HG03159 (cell line): ENCODE results near the gene GRHL3.

Experiments
- ATAC-seq: cut with Tn5 transposase; IDR thresholded peaks from one replicate; pipeline ENCODE4 v1.9.1; 2021; ENCODE audit warnings: mild to moderate bottlenecking, moderate library complexity; ENCODE audit not compliant: unreplicated experiment

The GRHL3 gene

DNA sequence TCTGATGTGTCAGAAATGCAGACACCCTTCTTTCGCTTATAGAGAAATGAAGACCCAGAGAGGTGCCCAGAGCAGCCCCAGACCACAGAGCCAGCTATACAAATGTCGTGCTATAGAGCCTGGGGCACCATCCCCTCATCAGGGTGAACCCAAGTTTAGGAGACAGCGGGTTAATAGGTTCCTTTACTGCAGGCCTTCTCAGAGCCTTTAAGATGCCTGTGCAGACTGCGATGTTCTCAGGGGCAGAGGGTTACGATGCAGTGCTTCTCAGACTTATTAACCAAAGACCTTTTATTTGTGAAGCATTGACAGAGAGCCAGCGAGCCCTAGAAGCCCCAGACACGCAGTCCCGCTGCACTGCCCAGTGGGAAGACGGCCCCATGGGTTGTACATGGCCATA lies 47.5 kb downstream of the GRHL3 start:
- ATAC-seq: no peak

DNA sequence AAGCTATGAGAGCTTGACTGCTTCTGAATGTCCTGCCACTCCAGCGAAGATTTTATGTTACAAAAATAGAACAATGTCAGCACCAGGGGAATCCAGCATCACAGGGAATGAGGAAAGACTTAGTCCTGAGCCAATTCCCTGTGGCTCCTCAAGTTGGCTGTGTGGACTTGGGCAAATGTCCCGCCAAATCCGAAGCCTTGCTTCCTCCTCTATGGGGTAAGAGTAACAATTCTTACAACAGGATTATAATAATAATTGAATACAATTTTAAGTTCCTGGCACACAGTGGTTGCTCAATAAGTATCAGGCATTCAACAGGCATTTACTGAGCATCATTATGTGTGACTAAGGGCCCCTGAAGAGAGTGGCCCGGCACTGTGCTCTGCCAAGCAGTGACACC lies 50.0 kb downstream of the GRHL3 start:
- no peak for ATAC-seq

DNA sequence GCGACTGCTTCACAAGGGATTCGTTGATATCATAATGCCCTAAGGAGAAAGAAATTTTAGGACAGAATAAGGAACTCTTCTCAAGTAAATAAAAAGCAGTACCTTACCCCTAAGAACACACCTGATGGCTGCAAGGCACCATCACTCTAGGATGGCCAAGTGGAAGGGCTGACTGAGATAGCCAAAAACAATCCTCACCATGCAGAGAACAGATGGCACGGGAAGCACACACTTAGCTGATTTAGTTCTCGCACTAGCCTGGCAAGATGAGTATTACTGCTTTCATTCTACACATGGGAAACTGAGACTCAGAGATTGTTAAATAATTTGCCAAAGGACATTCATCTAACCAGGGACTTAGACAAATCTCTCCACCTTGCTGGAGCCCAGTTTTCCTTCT lies 50.6 kb downstream of the GRHL3 start:
- no peak for ATAC-seq

DNA sequence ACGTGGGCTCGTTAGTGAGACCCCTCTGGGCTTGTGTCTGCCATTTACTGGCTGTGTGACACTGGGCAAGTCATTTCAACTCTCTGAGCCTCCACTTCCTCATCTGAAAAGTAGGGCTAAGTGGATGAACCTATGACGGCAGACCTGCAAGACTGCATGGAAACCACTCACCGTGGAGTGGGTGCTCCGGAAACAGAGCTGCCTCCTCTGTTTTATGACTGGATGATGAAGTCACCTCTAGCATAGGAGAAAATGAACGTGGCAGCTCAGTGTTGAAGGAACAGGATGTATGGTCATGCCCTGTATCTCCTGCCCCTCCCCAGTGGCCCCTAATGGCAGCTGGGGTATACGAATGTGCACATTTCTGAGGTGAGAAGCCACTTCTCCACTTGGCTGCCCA lies 53.9 kb downstream of the GRHL3 start:
- ATAC-seq: no peak

DNA sequence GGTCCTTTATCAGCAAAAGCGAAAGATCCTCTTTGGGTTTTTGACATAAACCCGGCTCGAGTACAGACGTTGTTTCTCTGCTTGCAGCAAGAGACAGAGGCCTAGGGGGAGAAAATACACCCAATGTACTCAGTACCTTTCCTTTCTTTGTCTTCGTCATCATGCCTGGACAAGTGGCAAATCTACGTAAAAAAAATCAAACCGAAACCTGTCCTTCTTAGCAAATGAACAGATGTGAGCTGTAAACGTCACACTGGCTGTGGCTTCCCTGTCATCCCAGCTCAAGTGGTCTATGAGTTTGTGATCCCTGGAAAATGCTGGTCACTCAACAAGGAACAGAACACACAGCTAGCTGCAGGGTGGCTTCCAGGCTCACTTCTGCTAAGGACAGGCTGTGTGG lies 54.6 kb downstream of the GRHL3 start:
- ATAC-seq: no peak

DNA sequence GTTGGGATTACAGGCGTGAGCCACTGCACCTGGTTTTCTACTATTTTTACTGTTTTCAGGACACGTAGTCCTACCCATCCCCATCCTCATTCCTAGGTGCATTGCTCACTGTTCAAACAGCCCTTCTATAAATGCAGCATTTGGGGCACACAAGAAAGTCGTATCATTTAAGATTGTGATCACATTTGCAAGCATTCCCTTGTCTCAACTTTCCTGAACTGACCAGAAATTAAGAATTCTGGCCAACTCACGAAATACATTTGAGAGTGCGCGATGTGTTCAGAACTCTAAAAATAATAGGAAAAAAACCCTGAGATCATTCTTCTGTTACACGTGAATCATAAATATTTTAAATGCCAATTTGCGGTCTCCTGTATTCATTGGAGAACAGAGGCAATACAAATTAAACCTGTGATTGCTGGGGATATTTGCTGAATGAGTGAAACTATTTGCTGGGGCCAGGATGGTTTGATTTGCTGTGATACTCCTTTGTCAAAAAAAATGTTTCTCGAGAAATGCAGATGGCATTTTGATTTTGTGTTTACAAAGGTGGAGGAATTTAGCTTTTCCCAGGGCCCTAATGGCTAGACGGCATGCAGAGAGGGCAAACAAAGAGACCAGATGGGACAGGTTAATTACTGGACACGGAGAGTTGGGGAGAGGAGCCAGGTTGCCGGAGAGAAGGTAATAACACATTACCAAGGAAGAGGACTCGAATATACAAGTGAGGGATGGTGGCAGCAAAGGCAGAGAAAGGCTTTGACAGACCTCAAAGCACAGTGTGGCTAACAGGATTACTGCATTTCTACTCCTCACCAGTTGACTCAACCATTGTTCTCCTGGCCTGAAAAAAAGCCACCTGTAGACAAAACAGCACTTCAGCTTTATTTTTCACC lies 56.0 kb downstream of the GRHL3 start:
- no peak for ATAC-seq

DNA sequence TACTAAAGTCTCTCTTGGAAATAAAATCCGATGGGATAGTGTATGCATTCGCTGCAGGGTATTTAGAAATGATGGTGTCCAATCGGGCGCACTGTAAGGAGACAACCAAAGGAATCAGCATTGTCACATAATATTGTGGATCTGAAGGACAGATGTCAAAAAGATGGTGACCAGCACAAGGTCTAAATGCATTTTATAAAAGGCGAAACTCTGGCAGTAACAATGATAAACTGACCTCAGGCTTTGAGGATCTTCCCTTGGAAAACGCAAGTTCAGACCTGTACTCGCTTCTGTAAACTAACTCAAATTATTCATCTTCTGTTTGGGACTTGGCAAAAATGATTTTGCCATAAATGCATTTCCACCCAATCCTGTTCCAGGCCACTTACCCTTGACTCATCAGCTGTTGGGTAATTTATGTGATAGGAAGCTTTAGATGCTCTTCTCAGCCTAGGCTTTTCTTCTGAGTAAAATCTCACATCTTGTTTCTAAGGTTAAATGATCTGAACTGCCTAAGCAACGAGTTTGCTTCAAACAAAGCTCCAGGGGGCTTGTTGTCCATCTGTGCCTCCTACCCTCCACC lies 60.7 kb downstream of the GRHL3 start:
- no peak for ATAC-seq

DNA sequence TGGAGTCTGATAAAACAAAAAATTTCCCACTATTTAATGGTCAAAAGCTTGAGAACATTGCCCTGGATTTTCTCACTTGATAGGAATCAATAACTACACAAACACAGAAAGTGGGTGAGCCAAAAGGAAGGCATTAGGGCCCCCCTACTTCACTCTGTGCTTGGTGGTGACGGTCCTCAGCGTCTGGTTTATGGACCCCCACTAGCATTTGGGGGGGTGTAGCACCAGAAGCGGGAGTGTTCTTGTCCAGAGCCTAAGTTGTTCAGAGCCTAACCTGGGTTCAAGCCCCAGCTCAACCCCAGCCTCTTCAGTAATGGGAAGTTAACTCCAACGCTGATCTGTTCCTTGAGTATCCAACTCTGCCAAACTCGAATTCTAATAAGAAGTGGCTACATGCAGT lies 61.4 kb downstream of the GRHL3 start:
- no peak for ATAC-seq

DNA sequence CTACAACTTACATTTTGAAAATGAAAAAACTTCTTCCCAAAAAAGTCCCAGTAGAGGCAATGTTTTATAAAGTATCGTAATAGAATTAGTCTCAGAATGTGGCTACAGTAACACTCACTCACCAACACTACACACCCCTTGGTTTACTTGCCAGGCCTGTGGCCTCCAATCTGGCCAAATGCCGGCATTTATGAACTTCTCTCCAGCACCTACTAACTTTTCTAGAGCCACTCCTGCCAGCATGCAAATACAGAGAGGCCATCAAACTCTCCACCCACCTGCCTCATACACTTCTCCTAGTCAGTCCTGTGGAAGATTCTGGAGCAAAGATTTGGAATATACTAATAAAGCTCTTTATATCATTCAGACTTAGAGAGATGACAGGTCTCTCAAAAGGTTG lies 62.1 kb downstream of the GRHL3 start:
- no peak for ATAC-seq

DNA sequence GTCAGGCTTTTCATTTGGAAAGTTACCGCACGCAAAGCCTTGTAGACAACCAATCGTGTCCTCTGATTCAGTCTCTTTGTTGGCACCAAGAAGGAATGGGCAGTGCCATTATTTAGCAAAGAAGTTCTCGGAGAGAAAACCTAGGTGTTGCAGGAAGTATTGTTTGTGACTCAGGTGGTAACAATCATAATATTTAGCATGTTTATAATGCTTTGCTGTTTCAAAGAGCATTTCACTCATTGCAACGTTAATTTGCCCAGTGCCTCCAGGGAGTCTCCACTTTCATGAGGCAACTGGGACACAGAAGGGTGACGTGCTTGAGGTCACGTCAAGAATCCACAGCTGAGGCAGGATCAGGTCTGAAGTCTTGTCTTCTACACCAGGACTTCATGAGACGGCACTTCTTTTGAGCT lies 63.0 kb downstream of the GRHL3 start:
- no peak for ATAC-seq

DNA sequence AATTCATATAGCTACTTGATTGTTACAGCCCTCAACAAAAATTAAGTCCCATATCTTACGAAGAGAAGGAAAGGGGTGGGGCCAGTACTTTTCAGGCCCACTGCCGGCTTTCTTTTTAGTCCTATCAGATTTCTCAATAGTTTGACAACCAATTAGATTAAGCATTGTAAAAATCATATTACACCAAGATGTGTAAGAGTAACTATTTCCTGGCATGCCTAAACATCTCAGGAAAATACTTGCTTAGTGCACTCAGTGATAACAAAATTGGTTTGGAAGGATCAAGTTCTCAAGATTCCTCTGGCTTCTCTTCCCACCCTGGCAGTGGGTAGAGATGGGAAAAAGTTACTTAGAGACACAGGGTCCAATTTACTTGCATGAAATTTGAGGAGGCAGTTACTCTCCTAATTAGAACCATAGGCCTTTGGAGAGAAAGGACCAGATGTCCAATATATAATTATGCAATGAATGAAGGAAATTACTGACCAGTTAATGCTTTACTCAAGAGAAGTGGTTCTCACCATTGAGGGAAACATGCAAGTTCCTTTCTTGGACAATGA lies 64.3 kb downstream of the GRHL3 start:
- ATAC-seq: no peak

DNA sequence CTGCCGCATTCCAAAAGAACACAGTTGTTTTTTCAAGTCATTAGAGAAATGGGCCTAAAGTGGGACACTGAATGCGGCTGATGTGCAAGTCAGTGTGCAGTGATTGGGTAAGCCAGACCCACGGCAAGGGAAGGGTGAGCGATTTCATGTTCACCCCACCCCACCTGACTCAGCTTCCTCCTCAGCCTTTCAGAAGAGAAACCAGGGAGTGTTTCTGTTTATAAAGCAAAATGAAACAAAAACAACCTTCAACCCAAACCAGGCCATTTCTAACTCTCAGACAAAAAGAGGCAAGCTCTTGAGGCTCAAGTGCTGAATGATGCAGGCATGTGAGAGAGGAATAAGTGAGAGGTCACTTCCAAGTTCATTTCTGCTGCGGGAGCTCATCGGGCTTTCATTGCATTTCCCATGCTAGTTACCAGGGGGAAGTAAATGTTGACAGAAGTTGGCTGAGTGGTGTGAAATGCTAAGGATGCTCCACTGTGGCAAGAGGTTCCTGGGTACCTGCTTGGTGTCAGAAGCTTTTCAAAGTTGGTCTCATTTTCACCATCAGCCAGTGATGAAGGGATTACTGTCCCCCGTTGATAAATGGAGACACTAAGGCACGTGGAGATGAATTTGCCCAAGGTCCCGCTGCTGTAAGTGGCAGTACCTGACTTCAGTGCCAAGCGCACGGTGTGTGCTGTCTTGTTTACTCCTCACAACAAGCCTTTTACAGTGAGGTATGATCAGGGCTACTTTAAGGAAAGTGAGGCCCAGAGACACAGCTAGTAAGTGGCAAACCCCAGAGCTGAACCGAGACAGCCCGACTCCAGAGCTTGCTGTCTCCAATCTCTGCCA lies 65.3 kb downstream of the GRHL3 start:
- peak; percentile 65 for ATAC-seq

DNA sequence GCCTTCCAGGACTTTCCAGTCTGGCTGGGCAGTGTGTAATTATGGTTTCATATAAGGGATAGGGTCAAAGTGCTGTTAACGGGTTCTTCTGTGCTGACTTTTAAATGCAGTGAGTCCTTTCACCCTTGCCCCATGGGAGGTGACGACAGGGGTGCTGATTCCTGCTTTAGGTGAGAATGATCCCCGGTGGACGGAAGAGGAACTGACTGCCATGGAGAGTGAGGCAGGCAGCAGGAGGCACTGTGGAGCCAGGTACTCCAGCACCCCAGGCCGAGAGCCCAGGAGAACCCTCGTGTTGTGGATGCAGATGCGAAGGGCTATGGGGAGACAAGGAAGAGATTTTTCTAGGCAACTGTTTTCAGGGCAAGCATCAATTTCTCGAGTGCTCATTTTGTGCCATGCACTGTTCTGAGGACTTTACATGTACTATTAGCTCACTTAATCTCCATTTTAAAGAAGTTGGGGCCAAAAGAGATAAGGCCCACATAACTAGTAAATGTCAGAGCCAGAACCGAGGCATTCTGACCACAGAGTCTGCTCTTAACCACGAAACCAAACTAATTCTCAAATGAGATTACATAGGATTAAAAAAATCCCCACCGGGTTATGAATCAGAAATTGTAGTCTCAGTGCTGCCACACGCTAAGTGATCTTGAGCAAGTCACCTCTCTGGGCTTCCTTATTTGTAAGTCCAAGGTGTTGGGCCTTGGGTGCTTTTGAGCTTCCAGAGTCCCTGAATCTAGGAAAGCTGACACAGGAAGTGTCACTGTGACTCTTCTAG lies 66.2 kb downstream of the GRHL3 start:
- no peak for ATAC-seq

DNA sequence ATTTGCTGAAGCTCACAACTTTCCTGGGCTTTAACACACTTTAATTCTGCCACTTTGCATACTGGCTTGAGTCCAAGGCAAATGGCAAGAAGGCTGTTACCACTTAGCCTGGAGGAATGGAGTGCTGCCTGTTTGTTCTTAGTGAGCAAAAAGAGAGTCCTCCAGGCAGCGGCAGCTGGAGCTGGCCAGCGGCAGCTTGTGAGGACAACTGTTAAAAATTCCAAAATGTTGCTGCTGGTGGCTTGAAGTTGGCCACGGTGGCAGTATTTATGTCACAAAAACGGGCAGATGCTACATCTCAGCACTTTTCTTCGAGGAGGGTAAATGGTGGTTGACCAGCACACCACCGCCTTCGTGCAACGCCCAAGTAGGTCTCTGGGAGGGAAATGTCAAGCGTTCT lies 67.1 kb downstream of the GRHL3 start:
- ATAC-seq: no peak

DNA sequence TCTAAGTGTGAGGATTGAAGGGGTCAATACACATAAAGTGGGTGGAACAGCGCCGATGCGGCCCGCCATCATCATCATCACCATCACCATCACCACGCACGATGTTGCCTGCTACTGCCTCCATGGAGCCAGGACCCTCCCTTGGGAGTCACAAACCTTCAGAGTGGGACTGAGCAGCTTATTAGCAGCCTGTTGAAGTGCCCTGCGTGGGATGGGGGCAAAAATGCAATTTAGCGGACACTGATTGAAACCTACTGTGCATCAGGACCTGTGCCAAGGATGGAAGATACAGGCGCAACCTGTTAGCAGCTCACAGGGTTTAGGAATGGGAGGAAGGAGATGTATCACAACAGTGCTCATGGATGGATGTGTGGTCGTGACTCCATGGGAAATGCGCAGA lies 67.8 kb downstream of the GRHL3 start:
- no peak for ATAC-seq

DNA sequence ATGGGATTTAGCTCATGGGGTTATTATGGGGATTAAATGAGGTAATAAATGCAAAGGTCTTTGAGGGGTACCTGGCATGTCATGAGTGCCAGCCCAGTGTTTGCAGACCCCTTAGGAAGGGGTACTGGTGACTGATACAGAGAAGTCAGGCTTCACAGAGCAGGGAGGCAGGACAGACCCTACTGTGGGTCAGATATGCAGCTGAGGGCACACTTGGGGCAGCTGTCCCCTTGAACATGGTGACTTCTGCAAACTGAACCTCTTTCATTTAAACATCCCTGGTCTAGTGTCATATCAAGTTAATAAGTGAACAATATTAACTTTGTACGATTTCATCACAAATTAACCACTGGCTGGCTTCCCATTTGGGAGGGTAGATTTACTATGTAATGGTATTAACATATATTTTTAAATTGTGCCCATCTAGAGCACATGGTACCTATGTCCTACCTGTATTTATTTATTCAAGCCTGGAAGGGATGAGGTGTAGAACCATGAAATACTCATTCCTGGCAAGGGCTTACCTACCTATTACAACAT lies 68.5 kb downstream of the GRHL3 start:
- ATAC-seq: no peak

DNA sequence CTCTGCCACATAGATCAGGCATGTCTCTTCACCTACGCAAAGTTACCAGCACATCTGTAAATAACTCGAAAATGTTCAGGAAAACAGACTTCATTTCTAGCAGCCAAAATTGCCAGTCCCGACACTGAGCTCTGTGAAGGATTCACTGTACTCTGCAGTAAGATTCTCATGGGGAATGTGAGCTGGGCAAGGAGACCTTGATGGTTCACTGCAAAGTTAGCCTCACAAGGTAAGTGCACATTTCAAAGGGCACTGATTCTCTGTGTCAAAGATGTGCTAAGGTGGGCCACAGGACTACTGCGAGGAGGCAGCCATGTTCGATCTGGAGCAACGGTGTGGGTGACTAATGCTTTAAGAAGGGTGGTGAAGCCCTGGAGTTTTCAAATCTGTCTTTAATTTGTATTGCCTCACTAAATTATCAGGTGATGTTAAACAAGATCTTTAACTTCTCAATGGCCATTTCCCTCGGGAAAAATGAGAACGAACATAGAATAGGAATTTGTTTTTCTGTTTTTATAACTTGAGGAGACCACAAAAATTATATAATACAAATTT lies 69.3 kb downstream of the GRHL3 start:
- ATAC-seq: no peak

DNA sequence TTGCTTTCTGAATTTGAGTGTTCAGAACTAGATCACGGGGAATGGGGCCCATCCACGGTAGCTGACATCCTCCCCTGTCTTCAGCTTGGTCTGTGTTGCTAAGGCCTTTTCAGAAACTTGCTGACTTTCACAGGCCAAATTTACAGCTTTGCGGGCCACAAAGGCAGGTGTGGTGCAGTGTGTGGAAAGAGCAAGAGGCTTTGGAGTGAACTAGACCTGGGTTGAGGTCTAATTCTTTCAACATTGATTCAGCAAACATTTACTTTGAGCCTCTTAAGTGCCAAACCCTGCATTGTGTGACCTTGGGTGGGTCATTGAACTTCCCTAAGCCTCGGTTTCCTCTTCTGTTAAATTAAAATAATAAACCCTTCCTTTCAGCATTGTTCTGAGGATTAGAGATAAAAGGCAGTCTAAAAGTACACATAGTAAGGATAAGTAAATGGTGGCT lies 70.1 kb downstream of the GRHL3 start:
- ATAC-seq: no peak

DNA sequence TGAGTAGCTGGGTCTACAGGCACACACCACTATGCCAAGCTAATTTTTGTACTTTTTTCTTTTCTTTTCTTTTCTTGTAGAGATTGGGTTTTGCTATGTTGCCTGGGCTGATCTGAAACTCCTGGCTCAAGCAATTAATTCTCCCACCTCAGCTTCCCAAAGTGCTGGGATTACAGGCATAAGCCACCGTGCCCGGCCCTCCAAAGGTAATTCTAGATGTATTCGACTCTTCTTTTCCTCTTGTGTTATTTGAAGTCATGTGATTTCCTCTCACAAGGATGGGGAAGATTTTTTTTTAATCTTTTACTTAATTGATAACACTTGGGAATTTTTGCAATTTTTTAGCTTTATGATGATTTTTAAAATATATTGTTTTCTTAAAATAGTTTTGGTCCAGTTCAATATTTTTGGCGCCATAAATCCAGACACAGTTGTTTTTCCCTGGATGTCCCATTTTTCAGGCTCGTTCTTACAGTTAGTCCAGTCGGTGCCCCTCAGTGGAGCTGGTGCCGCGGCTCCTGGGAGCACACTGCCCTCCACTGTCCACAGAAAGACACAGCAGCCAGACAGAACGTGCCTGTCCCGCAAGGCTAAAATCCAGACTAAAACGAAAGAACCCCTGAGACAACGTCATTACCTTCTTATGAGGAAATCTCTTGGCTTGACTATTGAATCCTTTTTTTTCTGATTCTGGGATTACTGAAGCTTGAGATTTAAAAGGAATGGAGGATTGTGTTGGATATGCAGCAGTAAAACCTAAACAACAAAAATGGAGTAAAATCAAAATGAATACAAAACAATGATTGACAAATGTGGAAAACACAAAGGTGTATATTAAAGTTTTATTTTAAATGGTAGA lies 72.0 kb downstream of the GRHL3 start:
- ATAC-seq: peak; percentile 56
